Fibroblast of villous mesenchyme (primary cell): Measurements from ENCODE around the gene MT1H. TPM values are rescaled to one million over a fixed set of nuclear protein-coding genes. Genes with fewer than 3 reads are reported as not detected.

Source experiments
- DNase-seq: peaks from one replicate; pipeline ENCODE4 v3.0.0-alpha.2; 2010; ENCODE audit warnings: low read depth
- H3K4me3 ChIP-seq: 2 replicates; pipeline ENCODE4 v1.5.1; 2011; ENCODE audit warnings: low read depth, mild to moderate bottlenecking, low read length
- CTCF ChIP-seq: IDR thresholded peaks from 2 replicates; pipeline ENCODE4 v1.5.1; 2012; ENCODE audit warnings: low read depth, mild to moderate bottlenecking, low read length; ENCODE audit not compliant: insufficient read depth
- total RNA-seq: library from RNA; depleted of rRNA; stranded (reverse); fragments of >200 nt; gene quantifications from 2 replicates; pipeline ENCODE4 v1.2.3, GENCODE V29; 2012

MT1H gene
- total RNA-seq, 1 donor: not detected

- no peak overlapping the region for H3K4me3 ChIP-seq
- DNase-seq: no peak
- no peak for TF ChIP-seq CTCF
Measured at GRCh38 chr16:56683424-56684172, 14.0 kb downstream of the MT1H start.

- DNase-seq: no peak
- TF ChIP-seq CTCF: no peak
- no peak overlapping the region for H3K4me3 ChIP-seq
Measured at GRCh38 chr16:56684256-56684925, 14.8 kb downstream of the MT1H start.

- no peak for TF ChIP-seq CTCF
- H3K4me3 ChIP-seq: no peak overlapping the region
- DNase-seq: no peak
Measured at GRCh38 chr16:56684926-56685590, 15.4 kb downstream of the MT1H start.

GRCh38 chr16:56686758-56687157 lies 17.1 kb downstream of the MT1H start:
- no peak for TF ChIP-seq CTCF
- no peak for DNase-seq
- H3K4me3 ChIP-seq: no peak overlapping the region

GRCh38 chr16:56688762-56689161 lies 19.1 kb downstream of the MT1H start:
- DNase-seq: no peak
- no peak for TF ChIP-seq CTCF
- no peak overlapping the region for H3K4me3 ChIP-seq

GRCh38 chr16:56689171-56689570 lies 19.6 kb downstream of the MT1H start:
- no peak for TF ChIP-seq CTCF
- H3K4me3 ChIP-seq: no peak overlapping the region
- DNase-seq: no peak
